Naive thymus-derived CD8-positive, alpha-beta T cell (primary cell): ENCODE results near the gene PANX1. TPM values are rescaled to one million over a fixed set of nuclear protein-coding genes. Genes with fewer than 3 reads are reported as not detected.
"Not testable (repeated sequence)": the region's sequence is repeated elsewhere in the genome, so short reads cannot be mapped to it uniquely, and the experiment has no call there.

Source experiments
- ATAC-seq, 2 donors: fragments of 150-1000 bp; cut with Tn5 transposase in 1 of 2; sonication (Bioruptor Pico), chemical (Tn5 transposase) in 1 of 2; 1 replicate in 1 of 2; 2 replicates in 1 of 2; pipeline ENCODE4 v1.10.0; 2021; ENCODE audit warnings: mild to moderate bottlenecking in 2 of 2, moderate library complexity in 2 of 2
- POLR2A ChIA-PET: fragments of 350-600 bp; sonication (Branson Sonifier 250); formaldehyde crosslinking; loops from one replicate; lab custom pipeline; 2021; ENCODE audit warnings: antibody characterized with exemption; lab: Charles Lee
- DNase-seq, 10 donors: peaks; one replicate each; pipeline versions ENCODE4 v3.0.0 to v3.0.0-alpha.2; 2020 to 2022
- H3K27ac Mint-ChIP-seq, 10 donors: one replicate each; pipeline ENCODE4 v1.8.0; 2020 to 2022; ENCODE audit warnings: mild to moderate bottlenecking in 10 of 10, mixed read lengths in 10 of 10, moderate library complexity in 4 of 10, inconsistent platforms in 1 of 10
- H3K27me3 Mint-ChIP-seq, 5 donors: one replicate each; pipeline ENCODE4 v1.8.0; 2021 to 2022; ENCODE audit warnings: mixed read lengths in 5 of 5
- H3K36me3 Mint-ChIP-seq, 3 donors: one replicate each; pipeline ENCODE4 v1.8.0; 2020 to 2022; ENCODE audit warnings: mixed read lengths in 3 of 3, mild to moderate bottlenecking in 2 of 3, inconsistent platforms in 1 of 3
- H3K4me1 Mint-ChIP-seq, 4 donors: one replicate each; pipeline ENCODE4 v1.8.0; 2021 to 2022; ENCODE audit warnings: mixed read lengths in 4 of 4
- H3K4me3 Mint-ChIP-seq, 10 donors: one replicate each; pipeline ENCODE4 v1.8.0; 2020 to 2022; ENCODE audit warnings: mild to moderate bottlenecking in 10 of 10, mixed read lengths in 10 of 10, moderate library complexity in 6 of 10, inconsistent platforms in 1 of 10
- H3K9me3 Mint-ChIP-seq, 9 donors: one replicate each; pipeline ENCODE4 v1.8.0; 2020 to 2022; ENCODE audit warnings: mixed read lengths in 9 of 9, mild to moderate bottlenecking in 3 of 9, inconsistent platforms in 1 of 9, moderate library complexity in 1 of 9
- polyA plus RNA-seq, 3 donors: library from polyadenylated mRNA; unstranded; fragments of 300-500 nt; fragmentation: Illumina TruSeq; gene quantifications; one replicate each; pipeline ENCODE4 v1.2.3, GENCODE V29; 2021
- total RNA-seq, 8 experiments: library from RNA in 2 of 8; stranded (reverse) in 2 of 8; gene quantifications; one replicate each; pipeline ENCODE4 v1.2.3 and lab custom pipeline; 2021 to 2026

The PANX1 gene
- total and polyA plus RNA-seq, 5 experiments from 2014 or later: 4.6 to 8.7 (median 6.4) TPM

- Mint-ChIP-seq H3K9me3 (peaks cover 0 to 2% (median 0%) of the 10 kb centered on the region in 9 donors), H3K27ac (no peak overlapping the region), H3K4me3 (no peak overlapping the region), H3K36me3 (no peaks in the 10 kb centered on the region), H3K4me1 (no peaks in the 10 kb centered on the region), H3K27me3 (peaks cover 12 to 31% (median 24%) of the 10 kb centered on the region in 5 donors)
- ATAC-seq: no peak
- POLR2A ChIA-PET: no interaction called here
- DNase-seq: no peak
Observed at GRCh38 chr11:94112206-94112953, 16.3 kb upstream of the PANX1 start.

- H3K9me3 Mint-ChIP-seq: peaks cover 0 to 3% (median 0%) of the 10 kb centered on the region in 9 donors
- peaks cover 8 to 32% (median 19%) of the 10 kb centered on the region in 5 donors for H3K27me3 Mint-ChIP-seq
- ATAC-seq (no peak), DNase-seq (no peak)
- no peak overlapping the region for H3K27ac Mint-ChIP-seq
- POLR2A ChIA-PET: no interaction called here
- no peaks in the 10 kb centered on the region for H3K36me3 Mint-ChIP-seq
- no peaks in the 10 kb centered on the region for H3K4me1 Mint-ChIP-seq
- H3K4me3 Mint-ChIP-seq: no peak overlapping the region
Observed at GRCh38 chr11:94117197-94117574, 11.5 kb upstream of the PANX1 start.

GRCh38 chr11:94117871-94118270, 10.8 kb upstream of the PANX1 start:
- no peak overlapping the region for H3K4me3 Mint-ChIP-seq
- no peaks in the 10 kb centered on the region for H3K36me3 Mint-ChIP-seq
- H3K27ac Mint-ChIP-seq: no peak overlapping the region
- peaks cover 8 to 32% (median 17%) of the 10 kb centered on the region in 5 donors for H3K27me3 Mint-ChIP-seq
- ATAC-seq (no peak), DNase-seq (no peak)
- peaks cover 0 to 3% (median 0%) of the 10 kb centered on the region in 9 donors for H3K9me3 Mint-ChIP-seq
- POLR2A ChIA-PET: no interaction called here
- no peaks in the 10 kb centered on the region for H3K4me1 Mint-ChIP-seq

GRCh38 chr11:94119676-94120075, 9.0 kb upstream of the PANX1 start:
- H3K27me3 Mint-ChIP-seq: peaks cover 8 to 24% (median 11%) of the 10 kb centered on the region in 5 donors
- DNase-seq, POLR2A ChIA-PET, H3K4me1 Mint-ChIP-seq, ATAC-seq, H3K27ac Mint-ChIP-seq, H3K9me3 Mint-ChIP-seq, H3K4me3 Mint-ChIP-seq, H3K36me3 Mint-ChIP-seq: not testable (repeated sequence)

DNA sequence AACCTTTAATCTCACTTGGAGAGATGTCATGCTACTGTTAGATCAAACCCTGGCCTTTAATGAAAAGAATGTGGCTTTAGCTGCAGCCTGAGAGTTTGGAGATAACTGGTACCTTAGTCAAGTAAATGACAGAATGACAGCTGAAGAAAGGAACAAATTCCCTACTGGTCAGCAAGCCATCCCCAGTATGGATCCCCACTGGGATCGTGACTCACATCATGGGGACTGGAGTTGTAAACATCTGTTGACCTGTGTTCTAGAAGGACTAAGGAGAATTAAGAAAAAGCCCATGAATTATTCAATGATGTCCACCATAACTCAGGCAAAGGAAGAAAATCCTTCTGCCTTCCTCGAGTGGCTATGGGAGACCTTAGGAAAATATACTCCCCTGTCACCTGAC, 8.1 kb upstream of the PANX1 start:
- H3K27ac Mint-ChIP-seq, H3K4me3 Mint-ChIP-seq, H3K4me1 Mint-ChIP-seq, DNase-seq, H3K9me3 Mint-ChIP-seq, H3K36me3 Mint-ChIP-seq, POLR2A ChIA-PET, ATAC-seq: not testable (repeated sequence)
- peaks cover 3 to 17% (median 4%) of the 10 kb centered on the region in 5 donors for H3K27me3 Mint-ChIP-seq

DNA sequence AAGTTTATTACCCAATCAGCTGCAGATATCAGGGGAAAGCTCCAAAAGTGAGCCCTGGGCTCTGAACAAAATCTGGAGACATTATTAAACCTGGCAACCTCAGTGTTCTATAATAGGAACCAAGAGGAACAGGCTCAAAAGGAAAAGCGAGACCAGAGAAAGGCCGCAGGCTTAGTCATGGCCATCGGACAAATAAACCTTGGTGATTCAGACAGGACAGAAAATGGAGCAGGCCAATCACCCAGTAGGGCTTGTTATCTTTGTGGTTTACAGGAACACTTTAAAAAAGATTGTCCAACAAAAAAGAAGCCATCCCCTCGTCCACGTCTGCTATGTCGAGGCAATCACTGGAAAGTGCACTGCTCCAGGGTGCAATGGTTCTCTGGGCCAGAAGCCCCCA, 7.7 kb upstream of the PANX1 start:
- H3K4me1 Mint-ChIP-seq: no peaks in the 10 kb centered on the region
- no peak overlapping the region for H3K27ac Mint-ChIP-seq
- peaks cover 0 to 15% (median 4%) of the 10 kb centered on the region in 5 donors for H3K27me3 Mint-ChIP-seq
- ATAC-seq: no peak
- POLR2A ChIA-PET: no interaction called here
- no peak for DNase-seq
- no peaks in the 10 kb centered on the region for H3K36me3 Mint-ChIP-seq
- H3K9me3 Mint-ChIP-seq: peaks cover 0 to 3% (median 0%) of the 10 kb centered on the region in 9 donors
- no peak overlapping the region for H3K4me3 Mint-ChIP-seq

DNA sequence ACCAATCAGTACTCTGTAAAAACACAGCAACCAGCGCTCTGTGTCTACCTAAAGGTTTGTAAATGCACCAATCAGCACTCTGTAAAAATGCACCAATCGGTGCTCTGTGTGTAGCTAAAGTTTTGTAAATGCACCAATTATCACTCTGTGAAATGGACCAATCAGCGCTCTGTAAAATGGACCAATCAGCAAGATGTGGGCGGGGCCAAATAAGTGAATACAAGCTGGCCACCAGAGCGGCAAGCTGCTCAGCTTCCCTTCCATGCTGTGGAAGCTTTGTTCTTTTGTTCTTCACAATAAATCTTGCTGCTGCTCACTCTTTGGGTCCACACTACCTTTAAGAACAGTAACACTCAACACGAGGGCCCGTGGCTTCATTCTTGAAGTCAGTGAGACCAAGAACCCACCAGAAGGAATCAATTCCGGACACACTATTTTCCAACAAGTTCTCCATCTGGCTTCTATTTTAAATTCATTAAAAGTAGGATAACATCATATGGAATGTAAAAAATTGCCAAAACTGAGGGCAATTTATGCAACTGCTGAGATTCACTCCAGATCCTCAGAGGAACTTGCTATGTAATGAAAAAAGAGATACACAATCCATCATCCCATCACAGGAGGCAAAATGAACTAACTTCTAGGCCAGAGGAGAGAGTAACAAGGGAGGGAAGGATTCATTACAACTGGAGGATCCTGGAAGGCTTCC, 3.1 kb upstream of the PANX1 start:
- Mint-ChIP-seq H3K4me1 (peaks cover 12 to 19% (median 17%) of the 10 kb centered on the region in 4 donors), H3K27me3 (no peaks in the 10 kb centered on the region), H3K9me3 (no peaks in the 10 kb centered on the region), H3K36me3 (no peaks in the 10 kb centered on the region), H3K4me3 (peak overlapping the region in 1 of 10 donors; percentile 32), H3K27ac (peak overlapping the region in 1 of 10 donors; percentile 60)
- ATAC-seq (no peak), DNase-seq (no peak)
- POLR2A ChIA-PET: no interaction called here

DNA sequence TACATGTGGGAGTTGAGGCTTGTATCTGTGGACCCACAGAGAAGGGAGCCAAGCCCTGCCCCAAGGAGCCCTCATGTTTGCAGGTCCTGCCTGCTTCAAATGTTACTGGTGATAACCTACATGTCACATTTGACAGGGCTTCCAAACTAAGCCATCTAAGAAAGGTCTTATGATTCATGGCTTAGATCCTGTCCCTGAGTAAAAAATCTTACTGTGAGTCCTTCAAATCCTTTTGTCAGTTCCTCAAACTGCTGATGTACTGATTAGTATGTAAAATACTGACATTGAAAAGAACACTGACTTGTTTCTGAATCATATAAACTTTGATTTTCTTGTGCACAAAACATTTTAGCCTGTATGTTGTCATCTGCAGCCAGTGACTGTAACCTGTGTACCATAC, 1.0 kb upstream of the PANX1 start:
- DNase-seq (no peak), ATAC-seq (no peak)
- Mint-ChIP-seq H3K27me3 (no peaks in the 10 kb centered on the region), H3K36me3 (no peaks in the 10 kb centered on the region), H3K9me3 (no peaks in the 10 kb centered on the region), H3K4me1 (peaks cover 12 to 19% (median 17%) of the 10 kb centered on the region in 4 donors), H3K27ac (peak overlapping the region in 9 of 10 donors; percentile 88 to 98 (median 95)), H3K4me3 (peak overlapping the region in 5 of 10 donors; percentile 78 to 93 (median 90))
- POLR2A ChIA-PET: interaction anchor here (1.5 to 1.8 kb wide), 2 partner anchors 14 to 18 kb away, joined by 3 to 6 read pairs; no protein-coding TSS in a partner anchor

DNA sequence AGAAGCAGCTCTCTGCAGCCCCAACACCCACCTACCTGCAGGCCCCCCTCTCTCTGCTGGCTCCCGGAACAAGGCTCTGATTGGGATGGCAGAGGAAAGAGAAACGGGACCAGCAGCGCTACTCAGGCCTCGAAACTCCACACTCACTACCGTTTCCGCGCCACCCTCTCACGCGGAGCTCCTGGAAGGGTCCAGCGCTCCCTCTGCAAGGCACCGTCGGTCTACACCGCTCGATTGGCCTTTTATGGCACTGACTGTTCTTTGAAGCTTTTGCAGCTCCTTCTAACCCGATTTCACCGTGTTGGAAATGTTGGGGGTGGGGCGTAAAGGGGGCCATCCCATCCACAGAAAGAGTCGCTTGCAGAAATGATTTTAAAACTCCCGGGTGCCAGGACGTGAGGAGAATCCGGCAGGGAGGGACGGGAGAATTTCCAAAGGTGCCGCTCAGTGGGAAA, 323 bp upstream of the PANX1 start:
- H3K27me3 Mint-ChIP-seq: no peaks in the 10 kb centered on the region
- peak overlapping the region in 9 of 10 donors; percentile 88 to 98 (median 95) for H3K27ac Mint-ChIP-seq
- peak; percentile 50 to 56 for ATAC-seq
- H3K9me3 Mint-ChIP-seq: no peaks in the 10 kb centered on the region
- POLR2A ChIA-PET: interaction anchor here (0.7 to 2.1 kb wide), 6 partner anchors 13 to 939 kb away, joined by 3 to 7 read pairs (median 4); partner anchors contain the start of genes C11orf54, C11orf97, CEP295 and SRSF8
- H3K4me1 Mint-ChIP-seq: peaks cover 15 to 23% (median 22%) of the 10 kb centered on the region in 4 donors
- peak in 1 of 10 donors; percentile 10 for DNase-seq
- H3K36me3 Mint-ChIP-seq: no peaks in the 10 kb centered on the region
- peak overlapping the region in 4 of 10 donors; percentile 90 to 93 (median 92) for H3K4me3 Mint-ChIP-seq

DNA sequence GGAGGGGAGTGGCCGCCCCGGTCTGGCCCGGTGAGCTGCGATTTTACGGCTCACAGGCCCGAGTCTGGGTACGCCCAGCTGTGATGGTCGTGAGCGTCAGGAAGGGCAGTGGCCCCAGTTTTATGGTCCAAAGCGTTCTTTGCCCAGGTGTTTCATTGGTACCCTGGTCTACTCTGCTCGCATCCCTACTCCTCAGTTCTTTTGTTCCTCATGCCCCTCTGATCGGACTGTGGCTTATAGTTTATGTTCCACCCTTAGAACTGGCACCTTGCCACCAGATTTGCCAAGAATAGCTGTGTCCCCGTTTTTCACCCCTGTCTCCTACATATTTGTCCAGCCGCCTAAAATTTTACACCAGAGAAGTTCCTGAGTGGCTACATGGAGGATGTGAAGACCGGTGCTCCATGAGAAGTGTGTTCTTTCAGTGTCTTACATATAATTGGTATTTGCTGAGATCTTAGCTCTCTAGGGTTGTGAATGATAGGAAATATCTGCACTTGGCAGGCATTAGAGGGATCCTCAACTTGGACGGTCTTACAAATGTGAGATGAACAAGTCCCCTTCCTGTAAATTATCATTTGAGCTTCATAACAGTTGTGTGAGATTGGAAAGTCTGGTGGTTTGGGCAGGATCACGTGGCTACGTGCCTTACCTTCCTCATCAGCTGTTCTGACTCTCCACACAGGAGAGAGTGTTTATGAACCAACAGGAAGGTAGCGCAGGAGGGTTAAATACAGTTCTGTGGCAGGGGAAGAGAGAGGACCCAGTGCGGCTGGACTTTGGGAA, 1.1 kb downstream of the PANX1 start:
- Mint-ChIP-seq H3K9me3 (no peaks in the 10 kb centered on the region), H3K36me3 (no peaks in the 10 kb centered on the region), H3K4me3 (no peak overlapping the region), H3K27me3 (no peaks in the 10 kb centered on the region), H3K4me1 (peaks cover 21 to 35% (median 34%) of the 10 kb centered on the region in 4 donors), H3K27ac (no peak overlapping the region)
- POLR2A ChIA-PET: interaction anchor here (0.6 to 2.1 kb wide), 5 partner anchors 16 to 1031 kb away, joined by 3 to 7 read pairs (median 4); partner anchors contain the start of genes C11orf54, SRSF8 and TAF1D
- peak in 3 of 10 donors; percentile 25 to 29 (median 27) for DNase-seq
- ATAC-seq: no peak

DNA sequence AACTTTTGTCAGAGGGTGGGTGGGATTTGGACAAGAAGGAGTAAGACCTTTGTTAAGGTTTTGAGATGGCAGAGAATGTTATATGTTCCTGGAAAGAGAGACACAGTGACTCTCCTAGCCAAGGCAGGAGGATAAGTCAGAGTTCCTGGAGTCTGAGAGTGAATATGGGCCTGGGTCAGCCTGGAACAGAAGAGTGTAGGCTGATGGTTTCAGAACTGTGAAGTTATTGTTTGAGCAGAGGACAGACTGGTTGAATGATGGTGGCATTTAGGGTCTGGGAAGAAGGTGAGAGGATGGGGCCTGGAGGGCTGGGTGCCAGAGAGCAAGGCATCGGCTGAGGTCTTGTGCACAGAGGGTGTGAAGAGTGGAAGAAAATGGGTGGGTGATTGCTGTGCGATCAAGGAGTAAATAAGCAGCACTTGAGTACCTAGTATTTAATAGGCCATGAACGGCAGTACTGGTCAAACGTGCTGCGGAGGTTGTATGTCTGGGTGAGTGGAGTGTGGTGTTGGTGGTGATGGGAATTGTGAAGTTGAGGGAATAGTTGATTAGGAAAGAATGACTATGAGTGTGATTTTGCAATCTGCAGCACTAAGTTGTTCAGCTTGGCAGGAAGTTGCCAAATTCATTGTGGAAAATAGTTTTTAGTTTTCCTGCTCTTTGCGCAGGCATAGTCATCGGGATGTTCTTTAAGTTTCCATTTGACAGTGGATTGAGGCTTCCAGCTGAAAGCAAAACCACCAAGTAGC, 1.8 kb downstream of the PANX1 start:
- ATAC-seq (no peak), DNase-seq (no peak)
- Mint-ChIP-seq H3K36me3 (no peaks in the 10 kb centered on the region), H3K27me3 (no peaks in the 10 kb centered on the region), H3K4me3 (no peak overlapping the region), H3K9me3 (no peaks in the 10 kb centered on the region), H3K27ac (no peak overlapping the region), H3K4me1 (peaks cover 24 to 43% (median 41%) of the 10 kb centered on the region in 4 donors)
- POLR2A ChIA-PET: interaction anchor here (2.1 kb wide), 1 partner anchor 937 kb away, joined by 7 read pairs; the partner anchor contains the start of gene SRSF8
